Colonic mucosa (tissue), 4 donors: ENCODE results near the gene NUP188. TPM values are rescaled to one million over a fixed set of nuclear protein-coding genes. Genes with fewer than 3 reads are reported as not detected.
"Not testable (repeated sequence)": the region's sequence is repeated elsewhere in the genome, so short reads cannot be mapped to it uniquely, and the experiment has no call there.

Experiments
- DNase-seq: peaks from one replicate; pipeline ENCODE4 v3.0.0-alpha.2; 2020
- H3K27ac ChIP-seq: fragments of 200-600 bp; one replicate; pipeline ENCODE4 v1.8.0; 2021
- H3K27me3 ChIP-seq: fragments of 200-600 bp; one replicate; pipeline ENCODE4 v1.8.0; 2021
- H3K36me3 ChIP-seq: fragments of 200-600 bp; one replicate; pipeline ENCODE4 v1.8.0; 2021
- H3K4me1 ChIP-seq: fragments of 200-600 bp; one replicate; pipeline ENCODE4 v1.8.0; 2021; ENCODE audit warnings: mild to moderate bottlenecking
- H3K4me3 ChIP-seq: fragments of 200-600 bp; one replicate; pipeline ENCODE4 v1.8.0; 2021
- H3K9ac ChIP-seq, 2 donors: one replicate each; pipeline ENCODE4 v1.7.0; 2013; ENCODE audit warnings: control low read depth in 2 of 2, low read depth in 2 of 2, low read length in 2 of 2
- H3K9me3 ChIP-seq: fragments of 200-600 bp; one replicate; pipeline ENCODE4 v1.8.0; 2021
- intact Hi-C: fragments of 100-400 bp; cut with DNase I; formaldehyde crosslinking; loops from one replicate; pipeline ENCODE4 v1.14.1; 2022
- total RNA-seq, 2 donors: library from RNA; stranded (reverse); fragmentation: NEBNext Ultra II Directional in 1 of 2; extraction: Animal tissue kit (Norgen Biotek cat#: 25700) in 1 of 2; gene quantifications; one replicate each; pipeline ENCODE4 v1.2.1, GENCODE V29; 2021
- TF ChIP-seq, protein P1 (sequence below): fragments of 200-600 bp; IDR thresholded peaks from one replicate; pipeline ENCODE4 v1.8.0; 2022; ENCODE audit warnings: antibody characterized with exemption, mild to moderate bottlenecking
- donor health status: healthy.
- donor health status: DM: no; HTN: no; CAD: no.
- donor health status: DM: no; HTN: no; CAD: no.

The NUP188 gene
- total RNA-seq, 2 donors from 2014 or later: 26.8 to 43.9 TPM

DNA sequence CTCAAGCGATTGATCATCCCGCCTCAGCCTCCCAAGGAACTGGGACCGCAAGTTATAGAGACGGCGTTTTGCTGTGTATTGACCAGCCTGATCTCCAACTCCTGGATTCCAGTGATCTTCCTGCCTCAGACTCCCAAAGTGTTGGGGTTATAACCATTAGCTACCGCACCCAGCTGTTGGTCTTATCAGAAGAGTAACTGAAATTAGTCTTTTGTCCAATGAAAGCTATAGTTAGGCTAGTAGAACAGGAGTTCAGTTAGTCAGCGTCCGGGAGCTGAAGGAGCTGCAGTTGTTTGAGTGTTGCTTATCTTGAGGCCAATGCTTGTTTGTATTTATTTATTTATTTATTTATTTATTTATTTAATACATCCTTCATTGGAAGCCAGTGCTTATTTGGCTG is 85.7 kb downstream of the NUP188 start:
- H3K4me3 ChIP-seq: no peak overlapping the region
- H3K27me3 ChIP-seq: no peaks in the 10 kb centered on the region
- no peaks in the 10 kb centered on the region for H3K36me3 ChIP-seq
- H3K9me3 ChIP-seq: no peaks in the 10 kb centered on the region
- H3K4me1 ChIP-seq: peaks cover 11% of the 10 kb centered on the region
- no peak for DNase-seq
- TF ChIP-seq, protein P1, sequence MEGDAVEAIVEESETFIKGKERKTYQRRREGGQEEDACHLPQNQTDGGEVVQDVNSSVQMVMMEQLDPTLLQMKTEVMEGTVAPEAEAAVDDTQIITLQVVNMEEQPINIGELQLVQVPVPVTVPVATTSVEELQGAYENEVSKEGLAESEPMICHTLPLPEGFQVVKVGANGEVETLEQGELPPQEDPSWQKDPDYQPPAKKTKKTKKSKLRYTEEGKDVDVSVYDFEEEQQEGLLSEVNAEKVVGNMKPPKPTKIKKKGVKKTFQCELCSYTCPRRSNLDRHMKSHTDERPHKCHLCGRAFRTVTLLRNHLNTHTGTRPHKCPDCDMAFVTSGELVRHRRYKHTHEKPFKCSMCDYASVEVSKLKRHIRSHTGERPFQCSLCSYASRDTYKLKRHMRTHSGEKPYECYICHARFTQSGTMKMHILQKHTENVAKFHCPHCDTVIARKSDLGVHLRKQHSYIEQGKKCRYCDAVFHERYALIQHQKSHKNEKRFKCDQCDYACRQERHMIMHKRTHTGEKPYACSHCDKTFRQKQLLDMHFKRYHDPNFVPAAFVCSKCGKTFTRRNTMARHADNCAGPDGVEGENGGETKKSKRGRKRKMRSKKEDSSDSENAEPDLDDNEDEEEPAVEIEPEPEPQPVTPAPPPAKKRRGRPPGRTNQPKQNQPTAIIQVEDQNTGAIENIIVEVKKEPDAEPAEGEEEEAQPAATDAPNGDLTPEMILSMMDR: no peak
- H3K9ac ChIP-seq: no peak overlapping the region
- H3K27ac ChIP-seq: no peak overlapping the region
- intact Hi-C loops: no loop called here

DNA sequence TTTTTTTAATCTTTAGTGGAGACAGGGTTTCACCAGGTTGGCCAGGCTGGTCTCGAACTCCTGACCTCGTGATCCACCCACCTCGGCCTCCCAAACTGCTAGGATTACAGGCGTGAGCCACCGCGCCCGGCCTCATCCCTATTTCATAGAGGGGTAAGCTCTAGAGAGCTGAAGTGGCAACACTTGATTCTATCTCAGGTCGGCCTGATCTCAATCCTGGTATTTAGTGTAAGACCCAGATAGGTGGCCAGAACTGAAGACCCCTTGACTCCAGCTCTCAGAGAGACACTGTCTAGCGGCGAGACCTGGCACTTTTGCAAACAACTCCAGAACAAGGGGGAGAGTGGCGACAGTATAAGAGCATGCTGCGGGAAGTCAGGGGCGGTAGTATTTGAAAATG is 88.3 kb downstream of the NUP188 start:
- H3K9me3 ChIP-seq, DNase-seq, intact Hi-C loops, H3K36me3 ChIP-seq, H3K27me3 ChIP-seq: not testable (repeated sequence)
- peak overlapping the region; percentile 75 for H3K27ac ChIP-seq
- H3K4me3 ChIP-seq: peak overlapping the region; percentile 66
- peaks cover 17% of the 10 kb centered on the region for H3K4me1 ChIP-seq
- H3K9ac ChIP-seq: peak overlapping the region; percentile 66 to 92

DNA sequence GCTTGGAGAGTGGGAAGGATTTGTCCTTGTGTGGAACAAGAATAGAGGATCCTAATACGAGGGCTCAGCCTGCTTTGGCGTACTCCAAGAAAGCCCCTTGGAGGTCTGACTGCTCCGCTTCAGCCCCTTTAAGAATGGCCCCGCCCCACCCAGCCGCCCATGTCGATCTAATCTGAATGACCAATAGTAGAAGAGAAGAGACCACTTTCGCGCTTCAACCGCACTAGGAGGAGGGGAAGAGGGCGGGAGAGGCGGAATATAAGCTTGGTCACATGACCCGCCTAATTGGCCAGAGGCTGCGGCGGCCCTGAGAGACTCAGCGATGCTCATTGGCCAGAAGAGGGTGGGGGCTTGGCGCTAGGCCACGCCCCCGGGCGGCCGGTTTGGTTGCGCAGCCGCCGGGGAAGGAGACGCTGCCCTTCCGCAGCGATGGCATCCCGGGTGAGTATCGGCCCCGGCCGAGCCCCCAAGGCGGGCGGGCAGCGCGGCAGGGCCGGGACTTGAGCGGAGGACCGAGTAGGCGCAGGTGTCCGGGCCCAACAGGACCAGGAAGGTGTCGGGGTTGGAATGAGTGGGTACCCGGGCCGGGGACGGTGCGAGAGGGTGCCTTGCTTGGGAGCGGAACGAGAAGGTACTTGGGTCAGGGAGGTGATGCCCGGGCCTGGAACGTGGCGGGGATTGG is 88.9 kb downstream of the NUP188 start, which contains the start of gene MIGA2:
MIGA2 (plus strand) TSS at position 386 of the 682 bp plus-strand sequence. CDS start 3,969 bp downstream, outside the sequence.
- H3K27ac ChIP-seq: peak within 1 kb of the TSS; percentile 75
- H3K4me3 ChIP-seq: peak within 1 kb of the TSS; percentile 66
- peak within 1 kb of the TSS; percentile 88 to 92 for H3K9ac ChIP-seq
- intact Hi-C loops: no loop called here
- no peaks in the 10 kb centered on the region for H3K9me3 ChIP-seq
- H3K4me1 ChIP-seq: peaks cover 17% of the 10 kb centered on the region
- peaks cover 8% of the 10 kb centered on the region for H3K36me3 ChIP-seq
- peak; percentile 98 for DNase-seq
- no peaks in the 10 kb centered on the region for H3K27me3 ChIP-seq
- TF ChIP-seq, protein P1: no peak

DNA sequence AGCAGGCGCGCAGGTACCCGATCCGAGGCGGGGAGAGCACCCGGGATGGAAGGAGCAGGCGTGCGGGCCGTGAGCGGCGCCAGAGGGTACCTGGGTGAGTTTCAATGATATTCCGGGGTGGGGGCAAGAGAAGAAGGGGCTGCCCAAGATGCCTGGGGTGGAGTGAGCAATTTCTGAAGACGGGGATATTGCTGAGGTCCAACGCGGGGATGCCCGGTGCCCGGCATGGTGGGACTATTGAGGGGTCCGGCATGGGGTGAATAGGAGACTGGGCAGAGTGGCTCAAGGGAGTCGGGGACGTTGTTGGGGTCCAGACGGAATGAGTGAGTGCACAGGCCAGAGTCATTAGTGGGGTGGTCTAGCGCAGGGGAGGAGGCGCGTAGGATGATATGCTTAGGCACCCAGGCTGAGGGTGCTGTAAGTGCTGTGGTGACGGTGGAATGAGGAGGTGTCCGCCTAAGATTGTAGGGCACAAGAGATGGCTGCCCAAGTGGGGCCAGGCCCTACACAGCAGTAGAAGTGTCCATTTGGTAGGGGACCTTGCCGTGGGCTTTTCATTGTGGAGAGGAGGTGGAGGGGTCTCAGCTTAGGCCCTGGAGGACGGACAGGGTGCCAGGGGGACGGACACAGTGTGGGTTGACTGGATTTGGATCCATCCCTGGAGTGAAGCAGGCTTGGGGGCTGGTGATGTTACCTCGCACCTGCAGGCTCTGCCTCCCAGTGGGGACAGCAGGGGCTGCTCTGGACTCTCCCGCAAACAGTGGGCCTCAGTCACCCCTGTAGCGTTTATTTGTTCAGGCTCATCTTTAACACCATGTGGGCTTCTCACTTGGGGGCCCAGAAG is 89.6 kb downstream of the NUP188 start:
- TF ChIP-seq, protein P1: no peak
- peak overlapping the region; percentile 88 to 92 for H3K9ac ChIP-seq
- peak overlapping the region; percentile 75 for H3K27ac ChIP-seq
- H3K9me3 ChIP-seq: no peaks in the 10 kb centered on the region
- H3K27me3 ChIP-seq: no peaks in the 10 kb centered on the region
- H3K4me3 ChIP-seq: peak overlapping the region; percentile 66
- DNase-seq: no peak
- intact Hi-C loops: no loop called here
- peaks cover 17% of the 10 kb centered on the region for H3K4me1 ChIP-seq
- peaks cover 10% of the 10 kb centered on the region for H3K36me3 ChIP-seq

DNA sequence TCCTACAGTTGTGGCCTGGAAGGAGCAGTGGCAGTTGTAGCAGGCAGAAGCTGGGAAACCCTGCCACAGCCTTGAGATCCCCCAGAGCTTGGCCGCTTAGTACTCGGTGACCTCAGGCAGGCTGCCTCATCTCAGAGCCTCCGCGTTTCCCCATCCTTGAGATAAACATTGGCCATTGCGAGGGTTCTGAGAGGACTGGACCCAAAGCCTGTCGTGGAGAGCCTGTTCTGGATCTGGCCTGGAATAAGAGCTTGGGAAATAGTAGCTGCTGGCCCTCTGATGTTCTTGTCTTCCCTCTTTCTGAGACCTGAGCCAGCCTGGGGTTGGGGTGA is 90.2 kb downstream of the NUP188 start:
- Histone ChIP-seq H3K36me3 (peaks cover 15% of the 10 kb centered on the region), H3K27me3 (no peaks in the 10 kb centered on the region), H3K4me1 (peaks cover 17% of the 10 kb centered on the region), H3K9ac (peak overlapping the region; percentile 88 to 92), H3K27ac (peak overlapping the region; percentile 3), H3K9me3 (no peaks in the 10 kb centered on the region), H3K4me3 (peak overlapping the region; percentile 66)
- intact Hi-C loops: no loop called here
- DNase-seq: peak; percentile 32
- TF ChIP-seq, protein P1: no peak
